ENCODE data around the gene TMEM17.

GRCh38 chr2:62492048-62492447 is 13.9 kb downstream of the TMEM17 start:
- no peak for TF ChIP-seq CTCF (IDR thresholded peaks at IDR 0.05)
- TF ChIP-seq EZH2 (IDR thresholded peaks at IDR 0.05) = no peak
- TF ChIP-seq EZH2phosphoT487 (IDR thresholded peaks at IDR 0.05) = no peak

All from neural progenitor cell (in vitro differentiated cells).